Astrocyte (in vitro differentiated cells and primary cell): ENCODE measurements around the gene BRSK1. TPM values are rescaled to one million over a fixed set of nuclear protein-coding genes. Genes with fewer than 3 reads are reported as not detected.
A peak's percentile ranks its signal among the peaks of the same experiment; 100 is the strongest.

Experiments
- DNase-seq: peaks from one replicate; pipeline ENCODE4 v3.0.0-alpha.2; 2010; ENCODE audit warnings: low read depth
- FAIRE-seq: peaks from 2 replicates; lab custom pipeline; 2011; peaks lifted over from hg19 to GRCh38; lab: Jason Lieb, UNC
- H2AFZ ChIP-seq: 2 replicates; pipeline ENCODE4 v1.6.0; 2012; ENCODE audit warnings: low read depth, low read length, inconsistent platforms
- H3K27ac ChIP-seq: 2 replicates; pipeline ENCODE4 v1.5.1; 2011; ENCODE audit warnings: low read depth, low read length, inconsistent platforms
- H3K27me3 ChIP-seq: 2 replicates; pipeline ENCODE4 v1.6.0; 2011; ENCODE audit warnings: low read length, inconsistent platforms; ENCODE audit not compliant: insufficient read depth
- H3K36me3 ChIP-seq: 2 replicates; pipeline ENCODE4 v1.5.1; 2011; ENCODE audit warnings: low read length, inconsistent platforms; ENCODE audit not compliant: insufficient read depth
- H3K4me1 ChIP-seq: 2 replicates; pipeline ENCODE4 v1.5.1; 2011; ENCODE audit warnings: low read length, inconsistent platforms; ENCODE audit not compliant: insufficient read depth
- H3K4me2 ChIP-seq: 2 replicates; pipeline ENCODE4 v1.6.0; 2012; ENCODE audit warnings: low read length, inconsistent platforms
- H3K4me3 ChIP-seq: 2 replicates; pipeline ENCODE4 v1.5.1; 2011; ENCODE audit warnings: low read depth, mild to moderate bottlenecking, low read length, inconsistent platforms; ENCODE audit not compliant: insufficient read depth
- H3K79me2 ChIP-seq: 2 replicates; pipeline ENCODE4 v1.6.0; 2012; ENCODE audit warnings: mild to moderate bottlenecking, low read length, inconsistent platforms; ENCODE audit not compliant: insufficient read depth
- H3K9ac ChIP-seq: 2 replicates; pipeline ENCODE4 v1.6.0; 2012; ENCODE audit warnings: mild to moderate bottlenecking, low read length, inconsistent platforms
- H3K9me3 ChIP-seq: 2 replicates; pipeline ENCODE4 v1.5.1; 2012; ENCODE audit warnings: low read depth, mild to moderate bottlenecking, low read length, inconsistent platforms; ENCODE audit not compliant: insufficient read depth
- H4K20me1 ChIP-seq: 2 replicates; pipeline ENCODE4 v1.6.0; 2012; ENCODE audit warnings: low read length, inconsistent platforms; ENCODE audit not compliant: insufficient read depth
- H3K27ac Mint-ChIP-seq: one replicate; pipeline ENCODE4 v1.8.0; 2021; ENCODE audit warnings: mild to moderate bottlenecking, mixed read lengths; ENCODE audit not compliant: unreplicated experiment
- H3K27me3 Mint-ChIP-seq: one replicate; pipeline ENCODE4 v1.8.0; 2021; ENCODE audit warnings: low read depth, mixed read lengths; ENCODE audit not compliant: unreplicated experiment
- H3K36me3 Mint-ChIP-seq: one replicate; pipeline ENCODE4 v1.8.0; 2021; ENCODE audit warnings: low read depth, mixed read lengths; ENCODE audit not compliant: unreplicated experiment
- H3K4me1 Mint-ChIP-seq: one replicate; pipeline ENCODE4 v1.8.0; 2021; ENCODE audit warnings: low read depth, mixed read lengths; ENCODE audit not compliant: unreplicated experiment
- H3K4me3 Mint-ChIP-seq: one replicate; pipeline ENCODE4 v1.8.0; 2021; ENCODE audit warnings: mild to moderate bottlenecking, moderate library complexity, mixed read lengths; ENCODE audit not compliant: unreplicated experiment
- H3K9me3 Mint-ChIP-seq: one replicate; pipeline ENCODE4 v1.8.0; 2021; ENCODE audit warnings: mild to moderate bottlenecking, mixed read lengths; ENCODE audit not compliant: unreplicated experiment
- EZH2 ChIP-seq: IDR thresholded peaks from 2 replicates; pipeline ENCODE4 v1.6.1; 2012; ENCODE audit warnings: mild to moderate bottlenecking, low read length, inconsistent platforms; ENCODE audit not compliant: insufficient read depth
- total RNA-seq: library from RNA; stranded (reverse); gene quantifications from 2 replicates; pipeline ENCODE4 v1.2.1, GENCODE V29; 2021
- TF ChIP-seq, protein P1 (sequence below): IDR thresholded peaks from 2 replicates; pipeline ENCODE4 v1.5.1; 2011; ENCODE audit warnings: low read depth, mild to moderate bottlenecking, inconsistent platforms, low read length, moderate library complexity; ENCODE audit not compliant: insufficient read depth

Gene BRSK1
- total RNA-seq, 1 donor from 2014 or later = 18.8 TPM

DNA sequence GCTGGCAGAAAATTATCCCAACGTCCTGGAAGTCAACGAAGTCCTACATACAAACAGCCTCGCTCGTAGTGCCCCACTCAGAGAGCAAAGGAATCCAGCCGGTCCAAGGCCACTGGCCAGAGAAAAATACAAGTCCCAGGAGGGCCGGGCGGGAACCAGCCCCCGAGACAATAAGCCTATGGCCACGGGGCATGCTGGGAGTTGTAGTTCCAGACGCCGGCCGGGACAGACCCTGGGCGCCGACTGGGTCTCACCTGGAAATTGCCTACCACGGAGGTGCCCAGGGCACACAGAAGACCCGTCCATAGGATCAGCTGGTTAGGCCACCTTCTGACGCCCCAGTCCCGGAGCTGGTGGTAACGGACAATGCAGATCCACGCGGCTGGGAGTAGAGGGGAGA, 36.0 kb downstream of the BRSK1 start:
- FAIRE-seq (no peak), DNase-seq (no peak)
- Histone ChIP-seq H3K4me1 (no peaks in the 10 kb centered on the region), H3K4me3 (no peak overlapping the region), H3K27ac (no peak overlapping the region), H3K27me3 (no peaks in the 10 kb centered on the region), H3K9me3 (no peaks in the 10 kb centered on the region), H3K4me2 (peak overlapping the region; percentile 69), H2AFZ (peak overlapping the region; percentile 87), H3K36me3 (no peaks in the 10 kb centered on the region), H4K20me1 (no peaks in the 10 kb centered on the region), H3K9ac (no peak overlapping the region), H3K79me2 (no peaks in the 10 kb centered on the region)
- no peak overlapping the region for H3K27ac Mint-ChIP-seq
- TF ChIP-seq, protein P1, sequence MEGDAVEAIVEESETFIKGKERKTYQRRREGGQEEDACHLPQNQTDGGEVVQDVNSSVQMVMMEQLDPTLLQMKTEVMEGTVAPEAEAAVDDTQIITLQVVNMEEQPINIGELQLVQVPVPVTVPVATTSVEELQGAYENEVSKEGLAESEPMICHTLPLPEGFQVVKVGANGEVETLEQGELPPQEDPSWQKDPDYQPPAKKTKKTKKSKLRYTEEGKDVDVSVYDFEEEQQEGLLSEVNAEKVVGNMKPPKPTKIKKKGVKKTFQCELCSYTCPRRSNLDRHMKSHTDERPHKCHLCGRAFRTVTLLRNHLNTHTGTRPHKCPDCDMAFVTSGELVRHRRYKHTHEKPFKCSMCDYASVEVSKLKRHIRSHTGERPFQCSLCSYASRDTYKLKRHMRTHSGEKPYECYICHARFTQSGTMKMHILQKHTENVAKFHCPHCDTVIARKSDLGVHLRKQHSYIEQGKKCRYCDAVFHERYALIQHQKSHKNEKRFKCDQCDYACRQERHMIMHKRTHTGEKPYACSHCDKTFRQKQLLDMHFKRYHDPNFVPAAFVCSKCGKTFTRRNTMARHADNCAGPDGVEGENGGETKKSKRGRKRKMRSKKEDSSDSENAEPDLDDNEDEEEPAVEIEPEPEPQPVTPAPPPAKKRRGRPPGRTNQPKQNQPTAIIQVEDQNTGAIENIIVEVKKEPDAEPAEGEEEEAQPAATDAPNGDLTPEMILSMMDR = no peak
- no peak for TF ChIP-seq EZH2
- H3K4me3 Mint-ChIP-seq = peak overlapping the region; percentile 34
- H3K4me1 Mint-ChIP-seq = peaks cover 1% of the 10 kb centered on the region
- peaks cover 22% of the 10 kb centered on the region for H3K27me3 Mint-ChIP-seq
- no peaks in the 10 kb centered on the region for H3K9me3 Mint-ChIP-seq
- H3K36me3 Mint-ChIP-seq = no peaks in the 10 kb centered on the region

DNA sequence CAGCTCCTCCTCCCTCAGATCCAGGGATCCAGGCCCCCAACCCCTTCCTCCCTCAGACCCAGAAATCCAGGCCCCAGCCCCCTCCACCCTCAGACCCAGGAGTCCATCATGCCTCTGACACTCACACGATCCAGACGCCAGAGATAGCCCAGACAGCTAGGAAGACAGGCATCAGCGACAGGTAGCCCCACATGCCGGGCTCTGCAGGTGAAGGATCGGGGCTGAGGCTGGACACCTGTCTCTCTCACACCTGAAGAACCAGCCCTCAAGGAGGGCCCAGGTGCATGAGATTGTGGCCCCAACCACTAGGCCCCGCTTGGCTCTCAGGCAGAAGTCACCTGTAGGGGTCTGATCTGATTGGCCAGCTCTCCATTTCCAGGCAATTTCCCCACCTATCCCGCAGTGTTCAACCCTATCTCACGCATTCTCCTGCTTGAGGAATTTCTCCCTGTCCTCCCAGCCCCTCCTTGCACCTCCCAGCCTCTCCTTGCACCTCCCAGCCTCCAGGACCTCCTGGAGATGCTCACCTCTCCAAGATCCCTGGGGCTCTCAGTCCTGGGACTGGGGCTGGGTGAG, 37.1 kb downstream of the BRSK1 start:
- H2AFZ ChIP-seq = no peak overlapping the region
- H3K9ac ChIP-seq = no peak overlapping the region
- no peaks in the 10 kb centered on the region for H3K36me3 ChIP-seq
- H4K20me1 ChIP-seq = no peaks in the 10 kb centered on the region
- TF ChIP-seq EZH2 = no peak
- TF ChIP-seq, protein P1 = no peak
- H3K27me3 Mint-ChIP-seq = peaks cover 22% of the 10 kb centered on the region
- H3K9me3 ChIP-seq = no peaks in the 10 kb centered on the region
- H3K4me2 ChIP-seq = no peak overlapping the region
- H3K27ac ChIP-seq = no peak overlapping the region
- H3K4me3 Mint-ChIP-seq = no peak overlapping the region
- no peak overlapping the region for H3K4me3 ChIP-seq
- H3K4me1 Mint-ChIP-seq = peaks cover 1% of the 10 kb centered on the region
- no peaks in the 10 kb centered on the region for H3K9me3 Mint-ChIP-seq
- DNase-seq (no peak), FAIRE-seq (no peak)
- no peaks in the 10 kb centered on the region for H3K27me3 ChIP-seq
- no peaks in the 10 kb centered on the region for H3K36me3 Mint-ChIP-seq
- H3K79me2 ChIP-seq = no peaks in the 10 kb centered on the region
- no peaks in the 10 kb centered on the region for H3K4me1 ChIP-seq
- no peak overlapping the region for H3K27ac Mint-ChIP-seq

DNA sequence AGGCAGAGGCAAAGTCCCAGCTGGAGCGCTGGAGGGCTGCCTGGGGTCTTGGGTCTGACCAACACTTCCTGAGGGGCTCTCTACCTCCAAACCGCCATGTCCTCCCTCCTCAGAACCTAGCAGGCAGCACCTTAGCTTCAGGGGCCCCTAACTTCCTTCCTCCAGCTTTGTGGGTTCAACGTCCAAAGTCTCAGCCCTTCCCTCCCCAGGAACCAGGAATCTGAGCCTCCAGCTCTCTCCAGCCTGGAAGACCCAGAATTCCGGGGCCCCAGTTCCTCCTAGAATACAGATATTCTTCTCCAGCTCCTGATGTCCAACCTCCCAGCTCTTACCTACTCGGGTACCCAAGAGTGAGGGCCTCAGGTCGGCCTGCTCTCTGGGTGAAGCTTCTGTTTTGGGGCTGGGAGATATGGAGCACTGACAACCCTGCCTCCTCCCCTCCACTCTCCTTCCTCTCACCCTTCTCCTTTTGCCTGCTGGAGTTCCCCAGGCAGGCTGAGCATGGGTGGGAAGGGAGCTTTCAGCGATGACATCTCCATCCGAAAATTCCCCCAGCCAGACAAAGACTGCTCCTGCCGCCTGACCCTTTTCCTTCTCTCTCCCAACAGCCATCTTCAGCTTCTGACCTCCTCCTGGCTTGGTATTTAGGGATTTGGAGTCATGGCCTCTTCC, 37.8 kb downstream of the BRSK1 start:
- Mint-ChIP-seq H3K27ac (peak overlapping the region; percentile 62), H3K27me3 (peaks cover 22% of the 10 kb centered on the region), H3K36me3 (no peaks in the 10 kb centered on the region), H3K4me1 (peaks cover 1% of the 10 kb centered on the region), H3K9me3 (no peaks in the 10 kb centered on the region), H3K4me3 (no peak overlapping the region)
- DNase-seq (no peak), FAIRE-seq (no peak)
- Histone ChIP-seq H3K4me3 (no peak overlapping the region), H3K36me3 (no peaks in the 10 kb centered on the region), H3K4me2 (no peak overlapping the region), H3K4me1 (no peaks in the 10 kb centered on the region), H3K9ac (no peak overlapping the region), H3K79me2 (no peaks in the 10 kb centered on the region), H2AFZ (no peak overlapping the region), H3K27ac (no peak overlapping the region), H3K27me3 (no peaks in the 10 kb centered on the region), H4K20me1 (no peaks in the 10 kb centered on the region), H3K9me3 (no peaks in the 10 kb centered on the region)
- no peak for TF ChIP-seq EZH2
- TF ChIP-seq, protein P1 = no peak
